Endothelial cell of umbilical vein (primary cell): ENCODE measurements around the gene CHST11. TPM values are rescaled to one million over a fixed set of nuclear protein-coding genes. Genes with fewer than 3 reads are reported as not detected.

Source experiments
- BruUV-seq: library from RNA; stranded (reverse); fragments of 400-500 nt; replicated peaks from 2 replicates; lab custom pipeline; 2021; lab: Mats Ljungman, UMichigan
- CTCF ChIA-PET: fragments of 300-600, 350-600 bp; sonication (Branson Sonifier 250); formaldehyde crosslinking; loops from one replicate; lab custom pipeline; 2021; ENCODE audit warnings: antibody characterized with exemption, inconsistent platforms; lab: Charles Lee
- POLR2A ChIA-PET: fragments of 300-600, 350-600 bp; sonication (Branson Sonifier 250); formaldehyde crosslinking; loops from one replicate; lab custom pipeline; 2021; ENCODE audit warnings: antibody characterized with exemption, inconsistent platforms; lab: Charles Lee
- DNase-seq: peaks from one replicate; pipeline ENCODE4 v3.0.0-alpha.2; 2011; ENCODE audit warnings: low read depth, low spot score
- FAIRE-seq: peaks from 2 replicates; lab custom pipeline; 2011; peaks lifted over from hg19 to GRCh38; lab: Jason Lieb, UNC
- H2AFZ ChIP-seq: 2 replicates; pipeline ENCODE4 v1.6.0; 2012; ENCODE audit warnings: low read depth, low read length, control low read depth, inconsistent platforms
- H3K27ac ChIP-seq: 2 replicates; pipeline ENCODE4 v1.5.1; 2011; ENCODE audit warnings: low read depth, mild to moderate bottlenecking, control low read depth, low read length, moderate library complexity; ENCODE audit not compliant: insufficient read depth
- H3K27me3 ChIP-seq, 2 experiments: 2 replicates each; pipeline versions ENCODE4 v1.6.0 to v1.6.1; 2011; ENCODE audit warnings: low read length in 2 of 2, mixed read lengths in 1 of 2; ENCODE audit not compliant: control insufficient read depth in 2 of 2, insufficient read depth in 2 of 2
- H3K36me3 ChIP-seq, 2 experiments: 2 replicates in 1 of 2; 3 replicates in 1 of 2; pipeline ENCODE4 v1.5.1; 2011; ENCODE audit warnings: low read length in 2 of 2, mild to moderate bottlenecking in 1 of 2, moderate library complexity in 1 of 2; ENCODE audit not compliant: control insufficient read depth in 2 of 2, insufficient read depth in 2 of 2; ENCODE audit errors: extremely low read depth in 1 of 2
- H3K4me1 ChIP-seq: 3 replicates; pipeline ENCODE4 v1.5.1; 2011; ENCODE audit warnings: mild to moderate bottlenecking, low read length; ENCODE audit not compliant: control insufficient read depth, insufficient read depth; ENCODE audit errors: extremely low read depth
- H3K4me2 ChIP-seq: 2 replicates; pipeline ENCODE4 v1.6.1; 2011; ENCODE audit warnings: low read length, control low read depth, mixed read lengths; ENCODE audit not compliant: insufficient read depth
- H3K4me3 ChIP-seq, 3 experiments: fragments of 200-600 bp in 1 of 3; sonication (generic), shearing (Covaris generic) in 1 of 3; replicated peaks in 1 of 3; 2 replicates each; pipeline ENCODE4 v1.5.1; 2011 to 2016; ENCODE audit warnings: control low read depth in 3 of 3, low read length in 3 of 3, mild to moderate bottlenecking in 2 of 3, inconsistent platforms in 1 of 3, low read depth in 1 of 3, moderate library complexity in 1 of 3; ENCODE audit not compliant: insufficient read depth in 1 of 3
- H3K79me2 ChIP-seq: 2 replicates; pipeline ENCODE4 v1.6.0; 2012; ENCODE audit warnings: low read length, inconsistent platforms; ENCODE audit not compliant: control insufficient read depth, insufficient read depth
- H3K9ac ChIP-seq: replicated peaks from 2 replicates; pipeline ENCODE3; 2011; ENCODE audit warnings: low read length, control low read depth; ENCODE audit not compliant: insufficient read depth; ENCODE audit errors: extremely low read depth
- H3K9me1 ChIP-seq: replicated peaks from 3 replicates; pipeline ENCODE4 v1.6.0; 2011; ENCODE audit warnings: mild to moderate bottlenecking, low read length; ENCODE audit not compliant: control insufficient read depth, insufficient read depth; ENCODE audit errors: extremely low read depth
- H3K9me3 ChIP-seq: replicated peaks from 2 replicates; pipeline ENCODE4 v1.5.1; 2012; ENCODE audit warnings: low read length, inconsistent platforms; ENCODE audit not compliant: control insufficient read depth, insufficient read depth
- H4K20me1 ChIP-seq: replicated peaks from 2 replicates; pipeline ENCODE3; 2011; ENCODE audit warnings: mild to moderate bottlenecking, low read length; ENCODE audit not compliant: control insufficient read depth, insufficient read depth; ENCODE audit errors: extremely low read depth
- CTCF ChIP-seq, 2 donors: IDR thresholded peaks; 1 replicate in 1 of 2; 2 replicates in 1 of 2; pipeline ENCODE4 v1.5.1; 2011; ENCODE audit warnings: low read length in 2 of 2, mild to moderate bottlenecking in 2 of 2, moderate library complexity in 2 of 2, control low read depth in 1 of 2, inconsistent platforms in 1 of 2, low read depth in 1 of 2; ENCODE audit not compliant: insufficient read depth in 1 of 2; ENCODE audit errors: extremely low read depth in 1 of 2
- EZH2 ChIP-seq: IDR thresholded peaks from 2 replicates; pipeline ENCODE4 v1.6.1; 2012; ENCODE audit warnings: borderline replicate concordance, low read depth, mild to moderate bottlenecking, moderate library complexity, low read length, inconsistent platforms; ENCODE audit not compliant: severe bottlenecking
- FOS ChIP-seq: IDR thresholded peaks from 2 replicates; pipeline ENCODE4 v1.6.1; 2011; ENCODE audit warnings: mild to moderate bottlenecking, low read length, moderate library complexity, borderline replicate concordance; ENCODE audit not compliant: insufficient read depth
- GATA2 ChIP-seq: IDR thresholded peaks from 2 replicates; pipeline ENCODE4 v1.7.0; 2011; ENCODE audit warnings: low read depth, mild to moderate bottlenecking, moderate library complexity, mixed read lengths, low read length; ENCODE audit not compliant: insufficient read length, insufficient read depth
- JUN ChIP-seq: IDR thresholded peaks from 2 replicates; pipeline ENCODE4 v1.6.1; 2011; ENCODE audit warnings: borderline replicate concordance, low read depth; ENCODE audit not compliant: insufficient read length, insufficient read depth
- MAX ChIP-seq: IDR thresholded peaks from 2 replicates; pipeline ENCODE4 v1.6.1; 2011; ENCODE audit not compliant: insufficient read depth, insufficient read length
- MYC ChIP-seq: IDR thresholded peaks from one replicate; pipeline ENCODE4 v1.6.1; 2011; ENCODE audit warnings: mild to moderate bottlenecking, low read depth, low read length
- POLR2A ChIP-seq: IDR thresholded peaks from 2 replicates; pipeline ENCODE4 v1.6.1; 2012; ENCODE audit warnings: low read depth, mild to moderate bottlenecking, control low read depth, low read length
- POLR2AphosphoS5 ChIP-seq: IDR thresholded peaks from 2 replicates; pipeline ENCODE4 v1.6.1; 2012; ENCODE audit warnings: low read depth, mild to moderate bottlenecking, control low read depth, low read length, moderate library complexity; ENCODE audit not compliant: insufficient read depth
- dilution Hi-C: fragments of 300-500 bp; cut with MboI; formaldehyde crosslinking; loops from one replicate; pipeline ENCODE4 v1.15.0; 2019; ENCODE audit warnings: low sequenced_read_pairs; ENCODE audit not compliant: extremely low pct_ligation_motif_present
- intact Hi-C: fragments of 100-400 bp; cut with micrococcal nuclease; formaldehyde crosslinking; loops from one replicate; pipeline ENCODE4 v1.10.0; 2022
- polyA plus RNA-seq, 4 experiments: library from polyadenylated mRNA; depleted of rRNA in 3 of 4; stranded (reverse) in 3 of 4; unstranded in 1 of 4; fragments of >200 nt; gene quantifications; 2 replicates each; pipeline versions ENCODE4 v1.2.1 to v1.2.3, GENCODE V29; 2011 to 2012; ENCODE audit warnings: missing spikeins in 1 of 4
- total RNA-seq: library from RNA; stranded (reverse); gene quantifications from 2 replicates; pipeline ENCODE4 v1.2.3, GENCODE V29; 2021

CHST11 gene
- total and polyA plus RNA-seq, 2 donors (not counting 3 experiments of a cell fraction or from before 2014, with no cell fraction given): 19.7 to 20.9 TPM

- DNase-seq: no peak
- no peak overlapping the region for H3K27ac ChIP-seq
- no peaks in the 10 kb centered on the region for H3K9me1 ChIP-seq
- H4K20me1 ChIP-seq: no peaks in the 10 kb centered on the region
- ChIA-PET CTCF (interaction anchor here (1.0 to 1.3 kb wide), 3 partner anchors 8 to 174 kb away, joined by 3 read pairs; no protein-coding TSS in a partner anchor), POLR2A (no interaction called here)
- no peak overlapping the region for H2AFZ ChIP-seq
- H3K4me2 ChIP-seq: no peak overlapping the region
- no peak overlapping the region for H3K4me3 ChIP-seq
- H3K27me3 ChIP-seq: no peaks in the 10 kb centered on the region
- no peak for FAIRE-seq
- dilution Hi-C loops: no loop called here
- H3K4me1 ChIP-seq: no peaks in the 10 kb centered on the region
- no peaks in the 10 kb centered on the region for H3K36me3 ChIP-seq
- no peak for TF ChIP-seq MAX
- TF ChIP-seq GATA2: no peak
- TF ChIP-seq POLR2AphosphoS5: no peak
- no peak for TF ChIP-seq MYC
- no peak for TF ChIP-seq CTCF (IDR thresholded peaks at IDR 0.05; ENCODE audit: extremely low read depth in 1 of 2, insufficient read depth in 1 of 2, low read depth in 1 of 2, low read length in 2 of 2)
- no peak for TF ChIP-seq EZH2
- TF ChIP-seq JUN: no peak
- no peak for TF ChIP-seq FOS
- no peak for TF ChIP-seq POLR2A
- no peaks in the 10 kb centered on the region for H3K9me3 ChIP-seq
- no TSS peak for BruUV-seq
- no peak overlapping the region for H3K9ac ChIP-seq
- intact Hi-C loops: no loop called here
- no peaks in the 10 kb centered on the region for H3K79me2 ChIP-seq
Observed at GRCh38 chr12:104555648-104556047, 98.9 kb downstream of the CHST11 start.
